ENCODE results near the gene ZNF764. TPM values are rescaled to one million over a fixed set of nuclear protein-coding genes. Genes with fewer than 3 reads are reported as not detected.

ZNF764 gene
- total and polyA plus RNA-seq, 7 experiments from 2014 or later, result 4.5 to 20.9 (median 18.1) TPM

DNA sequence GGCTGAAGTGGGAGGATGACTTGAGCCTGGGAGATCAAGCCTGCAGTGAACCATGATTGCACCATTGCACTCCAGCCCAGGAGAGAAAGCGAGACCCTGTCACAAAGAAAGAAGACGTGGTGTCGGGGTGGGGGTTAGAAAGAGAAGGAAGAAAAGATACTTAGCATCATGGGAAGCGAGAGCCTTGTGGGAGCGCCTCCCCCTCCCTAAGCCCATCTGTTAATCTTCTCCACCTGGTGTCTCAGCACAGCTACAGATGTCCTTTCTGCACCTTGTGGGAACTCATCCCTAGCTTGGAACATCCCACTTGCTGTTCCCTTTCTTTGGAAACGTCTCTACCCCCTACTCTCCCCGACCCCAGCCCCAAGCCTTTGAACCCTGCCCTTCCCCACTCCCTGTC is 7.4 kb upstream of the ZNF764 start:
- peaks cover 0 to 1% (median 0%) of the 10 kb centered on the region in 5 donors for H3K36me3 Mint-ChIP-seq
- H3K27ac Mint-ChIP-seq, result peak overlapping the region in 3 of 9 donors; percentile 31 to 68 (median 45)
- intact Hi-C loops (cut with micrococcal nuclease), result no loop called here
- peaks cover 0 to 2% (median 0%) of the 10 kb centered on the region in 11 donors for H3K9me3 Mint-ChIP-seq
- Histone ChIP-seq H3K36me3 (ENCODE audit: control insufficient read depth in 2 of 3, insufficient read depth in 3 of 3, low read length in 3 of 3) (no peaks in the 10 kb centered on the region), H3K4me1 (ENCODE audit: control insufficient read depth in 2 of 2, insufficient read depth in 2 of 2, low read length in 2 of 2) (peaks cover 27 to 35% of the 10 kb centered on the region in 2 donors), H3K9me3 (ENCODE audit: control insufficient read depth in 2 of 3, low read length in 3 of 3) (no peaks in the 10 kb centered on the region), H3K27me3 (ENCODE audit: control insufficient read depth in 2 of 2, insufficient read depth in 2 of 2, low read length in 2 of 2) (no peaks in the 10 kb centered on the region), H3K4me3 (ENCODE audit: low read length) (no peak overlapping the region), H3K27ac (ENCODE audit: low read depth, low read length) (no peak overlapping the region)
- ATAC-seq, result no peak
- H3K4me1 Mint-ChIP-seq, result peaks cover 14 to 53% (median 40%) of the 10 kb centered on the region in 7 donors
- no peak for DNase-seq
- POLR2A ChIA-PET, result interaction anchor here (0.9 to 1.8 kb wide), 4 partner anchors 13 to 132 kb away, joined by 3 to 4 read pairs (median 4); partner anchors contain the start of gene FBRS
- CTCF ChIA-PET, result interaction anchor here (0.6 to 1.9 kb wide), 2 partner anchors 8 to 383 kb away, joined by 3 to 5 read pairs; no protein-coding TSS in a partner anchor
- H3K4me3 Mint-ChIP-seq, result peak overlapping the region in 1 of 10 donors; percentile 49
- H3K27me3 Mint-ChIP-seq, result no peaks in the 10 kb centered on the region

DNA sequence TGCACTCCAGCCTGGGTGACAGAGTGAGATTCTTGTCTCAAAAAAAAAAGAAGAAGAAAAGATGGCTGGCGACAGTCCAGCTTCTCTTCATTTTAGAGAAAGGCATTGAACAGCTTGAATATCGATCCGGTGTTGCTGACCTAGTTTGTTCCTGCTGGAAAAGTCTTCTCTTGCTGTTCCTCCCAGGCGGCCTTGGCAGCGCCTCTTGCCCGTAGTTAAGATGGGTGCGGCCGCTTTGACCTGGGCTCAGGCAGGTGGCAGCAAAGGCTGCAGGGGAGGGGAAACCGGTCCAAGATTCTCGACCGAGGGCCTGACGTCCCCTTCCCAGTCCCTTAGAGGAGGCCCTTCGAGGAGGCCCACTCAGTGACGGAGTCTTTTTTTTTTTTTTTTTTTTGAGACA is 3.8 kb upstream of the ZNF764 start:
- ChIA-PET CTCF (no interaction called here), POLR2A (interaction anchor here (0.6 to 7.6 kb wide), 9 partner anchors 9 to 338 kb away, joined by 3 to 149 read pairs (median 5); partner anchors contain the start of genes DCTPP1, PRR14, ZNF688 and ZNF747)
- intact Hi-C loops (cut with micrococcal nuclease), result no loop called here
- Mint-ChIP-seq H3K4me1 (peaks cover 14 to 44% (median 30%) of the 10 kb centered on the region in 7 donors), H3K27me3 (no peaks in the 10 kb centered on the region), H3K36me3 (no peaks in the 10 kb centered on the region), H3K27ac (peak overlapping the region in 6 of 9 donors; percentile 52 to 92 (median 81)), H3K4me3 (peak overlapping the region in 9 of 10 donors; percentile 77 to 87 (median 84)), H3K9me3 (peaks cover 0 to 2% (median 0%) of the 10 kb centered on the region in 11 donors)
- no peak for ATAC-seq
- Histone ChIP-seq H3K27me3 (ENCODE audit: control insufficient read depth in 2 of 2, insufficient read depth in 2 of 2, low read length in 2 of 2) (no peaks in the 10 kb centered on the region), H3K9me3 (ENCODE audit: control insufficient read depth in 2 of 3, low read length in 3 of 3) (no peaks in the 10 kb centered on the region), H3K27ac (ENCODE audit: low read depth, low read length) (peak overlapping the region; percentile 67), H3K4me1 (ENCODE audit: control insufficient read depth in 2 of 2, insufficient read depth in 2 of 2, low read length in 2 of 2) (peaks cover 5 to 10% of the 10 kb centered on the region in 2 donors), H3K36me3 (ENCODE audit: control insufficient read depth in 2 of 3, insufficient read depth in 3 of 3, low read length in 3 of 3) (peaks cover 0 to 5% (median 0%) of the 10 kb centered on the region in 3 experiments), H3K4me3 (ENCODE audit: low read length) (no peak overlapping the region)
- no peak for DNase-seq

GRCh38 chr16:30561089-30561816 is 3.1 kb upstream of the ZNF764 start:
- H3K27me3 Mint-ChIP-seq, result no peaks in the 10 kb centered on the region
- CTCF ChIA-PET, result no interaction called here

GRCh38 chr16:30559690-30560089 is 1.5 kb upstream of the ZNF764 start:
- intact Hi-C loops (cut with micrococcal nuclease), result loop anchor here (2.0 to 5.0 kb wide), 3 partner anchors 33 to 363 kb away; partner anchors contain the start of genes FBXL19 (in 1 of the 2) and ZNF768 (in 1 of the 2)
- H3K4me3 ChIP-seq (ENCODE audit: low read length), result no peak overlapping the region
- peak overlapping the region in 7 of 10 donors; percentile 55 to 92 (median 64) for H3K4me3 Mint-ChIP-seq
- H3K27me3 ChIP-seq (ENCODE audit: control insufficient read depth in 2 of 2, insufficient read depth in 2 of 2, low read length in 2 of 2), result no peaks in the 10 kb centered on the region
- H3K27ac ChIP-seq (ENCODE audit: low read depth, low read length), result no peak overlapping the region
- peaks cover 0 to 21% (median 0%) of the 10 kb centered on the region in 3 experiments for H3K36me3 ChIP-seq (ENCODE audit: control insufficient read depth in 2 of 3, insufficient read depth in 3 of 3, low read length in 3 of 3)
- H3K4me1 Mint-ChIP-seq, result peaks cover 22 to 44% (median 30%) of the 10 kb centered on the region in 7 donors
- H3K9me3 ChIP-seq (ENCODE audit: control insufficient read depth in 2 of 3, low read length in 3 of 3), result no peaks in the 10 kb centered on the region
- ATAC-seq (no peak), DNase-seq (no peak)
- H3K4me1 ChIP-seq (ENCODE audit: control insufficient read depth in 2 of 2, insufficient read depth in 2 of 2, low read length in 2 of 2), result peaks cover 7 to 10% of the 10 kb centered on the region in 2 donors
- peaks cover 0 to 5% (median 0%) of the 10 kb centered on the region in 5 donors for H3K36me3 Mint-ChIP-seq
- POLR2A ChIA-PET, result interaction anchor here (1.7 to 9.3 kb wide), 9 partner anchors 7 to 142 kb away, joined by 6 to 159 read pairs (median 18); partner anchors contain the start of genes FBRS, ZNF688, ZNF689 and ZNF747
- CTCF ChIA-PET, result interaction anchor here (6.2 kb wide), 1 partner anchor 25 kb away, joined by 37 read pairs; the partner anchor contains the start of gene ZNF747
- H3K27me3 Mint-ChIP-seq, result no peaks in the 10 kb centered on the region
- H3K27ac Mint-ChIP-seq, result peak overlapping the region in 7 of 9 donors; percentile 86 to 94 (median 91)
- peaks cover 0 to 2% (median 0%) of the 10 kb centered on the region in 11 donors for H3K9me3 Mint-ChIP-seq

More at GRCh38 chr16:30561089-30561816, 3.1 kb upstream of the ZNF764 start:
- peaks cover 0 to 2% (median 0%) of the 10 kb centered on the region in 5 donors for H3K36me3 Mint-ChIP-seq
- intact Hi-C loops (cut with micrococcal nuclease), result no loop called here
- H3K4me1 Mint-ChIP-seq, result peaks cover 17 to 43% (median 25%) of the 10 kb centered on the region in 7 donors
- POLR2A ChIA-PET, result interaction anchor here (0.6 to 7.6 kb wide), 10 partner anchors 10 to 339 kb away, joined by 3 to 149 read pairs (median 5); partner anchors contain the start of genes DCTPP1, PRR14, ZNF688 and ZNF747
- peaks cover 0 to 6% (median 0%) of the 10 kb centered on the region in 3 experiments for H3K36me3 ChIP-seq (ENCODE audit: control insufficient read depth in 2 of 3, insufficient read depth in 3 of 3, low read length in 3 of 3)
- H3K4me3 ChIP-seq (ENCODE audit: low read length), result peak overlapping the region; percentile 51
- H3K9me3 Mint-ChIP-seq, result peaks cover 0 to 2% (median 0%) of the 10 kb centered on the region in 11 donors
- no peaks in the 10 kb centered on the region for H3K27me3 ChIP-seq (ENCODE audit: control insufficient read depth in 2 of 2, insufficient read depth in 2 of 2, low read length in 2 of 2)
- peak overlapping the region; percentile 77 to 87 (median 84) for H3K4me3 Mint-ChIP-seq
- no peaks in the 10 kb centered on the region for H3K9me3 ChIP-seq (ENCODE audit: control insufficient read depth in 2 of 3, low read length in 3 of 3)
- peak overlapping the region; percentile 59 to 92 (median 81) for H3K27ac Mint-ChIP-seq
- H3K4me1 ChIP-seq (ENCODE audit: control insufficient read depth in 2 of 2, insufficient read depth in 2 of 2, low read length in 2 of 2), result peaks cover 7 to 10% of the 10 kb centered on the region in 2 donors
- peak overlapping the region; percentile 67 for H3K27ac ChIP-seq (ENCODE audit: low read depth, low read length)
- no peak for ATAC-seq
- peak in 2 of 9 donors; percentile 18 to 41 for DNase-seq

DNA sequence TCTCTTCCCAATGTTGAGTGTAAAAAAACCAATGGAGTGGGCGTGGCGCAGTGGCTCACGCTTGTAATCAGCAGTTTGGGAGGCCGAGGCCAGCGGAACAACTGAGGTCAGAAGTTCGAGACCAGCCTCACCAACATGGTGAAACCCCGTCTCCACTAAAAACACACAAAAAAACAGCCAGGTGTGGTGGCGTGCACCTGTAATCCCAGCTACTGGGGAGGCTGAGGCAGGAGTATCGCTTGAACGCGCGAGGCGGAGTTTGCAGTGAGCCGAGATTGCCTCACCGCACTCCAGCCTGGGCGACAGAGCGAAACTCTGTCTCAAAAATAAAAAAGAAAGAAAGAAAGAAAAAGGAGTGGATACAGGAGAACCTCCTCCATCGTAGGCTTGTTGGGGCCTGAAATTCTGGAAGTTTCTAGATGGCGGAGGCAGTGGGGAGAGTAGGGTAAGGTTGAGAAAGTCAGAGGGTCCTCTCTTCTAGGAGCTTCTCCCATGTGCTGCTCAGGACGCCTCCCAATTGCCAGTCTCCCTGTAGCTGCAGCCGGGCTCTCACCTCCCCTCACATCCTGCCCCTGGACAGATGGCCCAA is 709 bp upstream of the ZNF764 start:
- Mint-ChIP-seq H3K27me3 (no peaks in the 10 kb centered on the region), H3K27ac (peak overlapping the region; percentile 76 to 94 (median 91)), H3K4me3 (peak overlapping the region; percentile 83 to 92 (median 90)), H3K9me3 (peaks cover 0 to 2% (median 0%) of the 10 kb centered on the region in 11 donors), H3K4me1 (peaks cover 26 to 51% (median 36%) of the 10 kb centered on the region in 7 donors), H3K36me3 (peaks cover 0 to 10% (median 5%) of the 10 kb centered on the region in 5 donors)
- DNase-seq, result no peak
- H3K27me3 ChIP-seq (ENCODE audit: control insufficient read depth in 2 of 2, insufficient read depth in 2 of 2, low read length in 2 of 2), result no peaks in the 10 kb centered on the region
- ChIA-PET CTCF (interaction anchor here (0.6 to 6.2 kb wide), 8 partner anchors 12 to 135 kb away, joined by 3 to 37 read pairs (median 4); partner anchors contain the start of genes DCTPP1, ZNF688, ZNF747 and ZNF785), POLR2A (interaction anchor here (0.6 to 9.3 kb wide), 19 partner anchors 8 to 159 kb away, joined by 3 to 159 read pairs (median 8); partner anchors contain the start of genes DCTPP1, FBRS, ZNF688 and ZNF689)
- H3K36me3 ChIP-seq (ENCODE audit: control insufficient read depth in 2 of 3, insufficient read depth in 3 of 3, low read length in 3 of 3), result peaks cover 0 to 28% (median 3%) of the 10 kb centered on the region in 3 experiments
- peak overlapping the region; percentile 92 for H3K4me3 ChIP-seq (ENCODE audit: low read length)
- intact Hi-C loops (cut with micrococcal nuclease), result loop anchor here (1.0 to 5.0 kb wide), 16 partner anchors 12 to 563 kb away; partner anchors contain the start of genes DCTPP1 (in 2 of the 2), ZNF785 (in 2 of the 2), FBRS (in 1 of the 2) and FBXL19 (in 1 of the 2)
- no peaks in the 10 kb centered on the region for H3K9me3 ChIP-seq (ENCODE audit: control insufficient read depth in 2 of 3, low read length in 3 of 3)
- no peak for ATAC-seq
- peak overlapping the region; percentile 99 for H3K27ac ChIP-seq (ENCODE audit: low read depth, low read length)
- H3K4me1 ChIP-seq (ENCODE audit: control insufficient read depth in 2 of 2, insufficient read depth in 2 of 2, low read length in 2 of 2), result peaks cover 10% of the 10 kb centered on the region in 2 donors
